DMS153 (cell line): Measurements from ENCODE around the gene KLKB1.

Experiments used
- DNase-seq: peaks from one replicate; lab custom pipeline; 2025; lab: John Stamatoyannopoulos, UW

Gene KLKB1

GRCh38 chr4:186227221-186227620 lies at the start of gene KLKB1:
TSS of gene KLKB1 (plus strand) at chr4:186227507. CDS start at chr4:186228196, 689 bp downstream.
- DNase-seq = peak; percentile 69

GRCh38 chr4:186188107-186188506 lies 39.2 kb upstream of the KLKB1 start:
- DNase-seq = no peak

GRCh38 chr4:186189656-186190055 lies 37.7 kb upstream of the KLKB1 start:
- no peak for DNase-seq

GRCh38 chr4:186190581-186191199 lies 36.6 kb upstream of the KLKB1 start:
- DNase-seq = peak; percentile 50

- DNase-seq = peak; percentile 79
These were observed 35.9 kb upstream of the KLKB1 start, which contains the start of gene CYP4V2 for GRCh38 chr4:186191200-186192065. TSS of gene CYP4V2 (plus strand) at chr4:186191567. CDS start at chr4:186191824, 257 bp downstream.

GRCh38 chr4:186192066-186192612 lies 35.2 kb upstream of the KLKB1 start:
- DNase-seq = peak; percentile 2

GRCh38 chr4:186193851-186194250 lies 33.5 kb upstream of the KLKB1 start:
- no peak for DNase-seq

GRCh38 chr4:186196063-186196462 lies 31.2 kb upstream of the KLKB1 start:
- DNase-seq = no peak

GRCh38 chr4:186200516-186200915 lies 26.8 kb upstream of the KLKB1 start:
- no peak for DNase-seq

GRCh38 chr4:186201010-186201409 lies 26.3 kb upstream of the KLKB1 start:
- DNase-seq = no peak

- DNase-seq = peak; percentile 35
These were observed 25.6 kb upstream of the KLKB1 start for GRCh38 chr4:186201535-186202230.

GRCh38 chr4:186202490-186203140 lies 24.7 kb upstream of the KLKB1 start:
- no peak for DNase-seq

GRCh38 chr4:186203406-186203805 lies 23.9 kb upstream of the KLKB1 start:
- peak; percentile 13 for DNase-seq

GRCh38 chr4:186204103-186204559 lies 23.2 kb upstream of the KLKB1 start:
- DNase-seq = peak; percentile 68

GRCh38 chr4:186204686-186205085 lies 22.6 kb upstream of the KLKB1 start:
- DNase-seq = no peak

GRCh38 chr4:186205156-186205555 lies 22.2 kb upstream of the KLKB1 start:
- DNase-seq = no peak

GRCh38 chr4:186216465-186217024 lies 10.8 kb upstream of the KLKB1 start:
- DNase-seq = no peak

- DNase-seq = no peak
These were observed 9.5 kb upstream of the KLKB1 start for GRCh38 chr4:186217733-186218293.

- no peak for DNase-seq
These were observed 5.7 kb upstream of the KLKB1 start for GRCh38 chr4:186221624-186222023.

- DNase-seq = no peak
These were observed 1.5 kb upstream of the KLKB1 start for GRCh38 chr4:186225848-186226247.
